HepG2 (cell line): ENCODE measurements around the gene MYLK3. TPM values are rescaled to one million over a fixed set of nuclear protein-coding genes. Genes with fewer than 3 reads are reported as not detected.
A peak's percentile ranks its signal among the peaks of the same experiment; 100 is the strongest.

Source experiments
- AGO2 ChIP-seq: fragments of 200-400 bp; formaldehyde crosslinking; optimal IDR thresholded peaks from 2 replicates; pipeline ENCODE3; 2017; ENCODE audit warnings: mild to moderate bottlenecking, low read depth, low read length, moderate library complexity
- ATF7 ChIP-seq, 2 experiments: fragments of 450-650 bp in 1 of 2; sonication (generic) in 1 of 2; formaldehyde crosslinking in 1 of 2; IDR thresholded peaks; 2 replicates each; pipeline versions ENCODE4 v1.4.0 to v1.6.1; 2016 to 2020; ENCODE audit warnings: antibody characterized with exemption in 1 of 2, mild to moderate bottlenecking in 1 of 2, missing genetic modification reagents in 1 of 2
- CBX2 ChIP-seq, 2 experiments: fragments of 200-600 bp in 1 of 2; sonication (generic); formaldehyde crosslinking in 1 of 2; IDR thresholded peaks; 2 replicates each; pipeline versions ENCODE4 v1.7.0 to v1.8.1; 2018 to 2022; ENCODE audit warnings: low read depth in 2 of 2, low read length in 1 of 2, mild to moderate bottlenecking in 1 of 2, missing genetic modification reagents in 1 of 2
- GABPA ChIP-seq, 2 experiments: IDR thresholded peaks; 2 replicates each; pipeline ENCODE4 v1.6.1; 2011 to 2016; ENCODE audit warnings: low read depth in 2 of 2, low read length in 1 of 2, missing biosample characterization in 1 of 2, missing genetic modification characterization in 1 of 2
- RBM39 ChIP-seq: fragments of 200-400 bp; formaldehyde crosslinking; IDR thresholded peaks from one replicate; pipeline ENCODE4 v1.6.1; 2018; ENCODE audit warnings: antibody characterized with exemption, mild to moderate bottlenecking, low read depth, low read length; ENCODE audit not compliant: poor library complexity, severe bottlenecking
- RFXANK ChIP-seq: IDR thresholded peaks from 2 replicates; pipeline ENCODE4 v1.6.1; 2016
- SMYD3 ChIP-seq: sonication (generic); formaldehyde crosslinking; IDR thresholded peaks from 2 replicates; pipeline ENCODE4 v1.8.1; 2023; ENCODE audit warnings: mild to moderate bottlenecking, missing genetic modification reagents
- ZNF138 ChIP-seq: sonication (generic); formaldehyde crosslinking; IDR thresholded peaks from 2 replicates; pipeline ENCODE4 v1.5.0; 2020; ENCODE audit warnings: mild to moderate bottlenecking, low read depth, missing genetic modification reagents
- ZNF317 ChIP-seq: sonication (generic); formaldehyde crosslinking; IDR thresholded peaks from 2 replicates; pipeline ENCODE4 v1.5.0; 2020; ENCODE audit warnings: mild to moderate bottlenecking, missing genetic modification reagents
- ZNF564 ChIP-seq: sonication (generic); formaldehyde crosslinking; IDR thresholded peaks from 2 replicates; pipeline ENCODE4 v1.8.1; 2023; ENCODE audit warnings: mild to moderate bottlenecking, missing genetic modification reagents
- ZNF747 ChIP-seq: sonication (generic); formaldehyde crosslinking; IDR thresholded peaks from 2 replicates; pipeline ENCODE4 v1.8.1; 2023; ENCODE audit warnings: missing genetic modification reagents, mild to moderate bottlenecking, borderline replicate concordance
- ZNF777 ChIP-seq: sonication (generic); formaldehyde crosslinking; IDR thresholded peaks from 2 replicates; pipeline ENCODE4 v1.4.0; 2020; ENCODE audit warnings: missing genetic modification reagents
- ZSCAN30 ChIP-seq: sonication (generic); formaldehyde crosslinking; IDR thresholded peaks from 2 replicates; pipeline ENCODE4 v1.5.0; 2020; ENCODE audit warnings: mild to moderate bottlenecking, missing genetic modification reagents
- polyA plus RNA-seq, 8 experiments: library from polyadenylated mRNA; depleted of rRNA in 3 of 8; stranded (reverse) in 7 of 8; unstranded in 1 of 8; fragments of >200 nt; fragmentation: Illumina TruSeq in 4 of 8; extraction: Trizol in 4 of 8; gene quantifications; 2 replicates each; pipeline versions ENCODE4 v1.2.1 to v1.2.3, GENCODE V29; 2011 to 2016; ENCODE audit warnings: low read depth in 4 of 8, missing spikeins in 1 of 8, mixed read lengths in 1 of 8; ENCODE audit not compliant: insufficient read depth in 1 of 8
- total RNA-seq, 5 experiments: library from RNA; depleted of rRNA; stranded (reverse); fragments of >200 nt; fragmentation: Illumina TruSeq; extraction: Trizol; gene quantifications; 2 replicates each; pipeline ENCODE4 v1.2.3, GENCODE V29; 2016; ENCODE audit warnings: low read depth in 1 of 5
- TF ChIP-seq, protein P1 (sequence below): sonication (generic); formaldehyde crosslinking; conservative IDR thresholded peaks from 2 replicates; pipeline ENCODE4 v1.5.0; 2020; ENCODE audit warnings: missing genetic modification reagents
- TF ChIP-seq, protein P2 (sequence below): sonication (generic); formaldehyde crosslinking; IDR thresholded peaks from 2 replicates; pipeline ENCODE4 v1.4.0; 2020; ENCODE audit warnings: mild to moderate bottlenecking, missing genetic modification reagents
- TF ChIP-seq, protein P3 (sequence below): sonication (generic); formaldehyde crosslinking; IDR thresholded peaks from 2 replicates; pipeline ENCODE4 v1.4.0; 2020; ENCODE audit warnings: mild to moderate bottlenecking, missing genetic modification reagents, borderline replicate concordance
- TF ChIP-seq, protein P4 (sequence below): sonication (generic); formaldehyde crosslinking; IDR thresholded peaks from 2 replicates; pipeline ENCODE4 v1.5.0; 2020; ENCODE audit warnings: mild to moderate bottlenecking, missing genetic modification reagents
- TF ChIP-seq, protein P5 (sequence below): IDR thresholded peaks from 2 replicates; pipeline ENCODE4 v1.6.1; 2016; ENCODE audit warnings: missing compliant biosample characterization, missing genetic modification reagents, borderline replicate concordance

The MYLK3 gene
- total and polyA plus RNA-seq, 2 of the 13 experiments (the other 11 are each of a cell fraction or from before 2014, with no cell fraction given): 0.04 to 0.18 TPM

DNA sequence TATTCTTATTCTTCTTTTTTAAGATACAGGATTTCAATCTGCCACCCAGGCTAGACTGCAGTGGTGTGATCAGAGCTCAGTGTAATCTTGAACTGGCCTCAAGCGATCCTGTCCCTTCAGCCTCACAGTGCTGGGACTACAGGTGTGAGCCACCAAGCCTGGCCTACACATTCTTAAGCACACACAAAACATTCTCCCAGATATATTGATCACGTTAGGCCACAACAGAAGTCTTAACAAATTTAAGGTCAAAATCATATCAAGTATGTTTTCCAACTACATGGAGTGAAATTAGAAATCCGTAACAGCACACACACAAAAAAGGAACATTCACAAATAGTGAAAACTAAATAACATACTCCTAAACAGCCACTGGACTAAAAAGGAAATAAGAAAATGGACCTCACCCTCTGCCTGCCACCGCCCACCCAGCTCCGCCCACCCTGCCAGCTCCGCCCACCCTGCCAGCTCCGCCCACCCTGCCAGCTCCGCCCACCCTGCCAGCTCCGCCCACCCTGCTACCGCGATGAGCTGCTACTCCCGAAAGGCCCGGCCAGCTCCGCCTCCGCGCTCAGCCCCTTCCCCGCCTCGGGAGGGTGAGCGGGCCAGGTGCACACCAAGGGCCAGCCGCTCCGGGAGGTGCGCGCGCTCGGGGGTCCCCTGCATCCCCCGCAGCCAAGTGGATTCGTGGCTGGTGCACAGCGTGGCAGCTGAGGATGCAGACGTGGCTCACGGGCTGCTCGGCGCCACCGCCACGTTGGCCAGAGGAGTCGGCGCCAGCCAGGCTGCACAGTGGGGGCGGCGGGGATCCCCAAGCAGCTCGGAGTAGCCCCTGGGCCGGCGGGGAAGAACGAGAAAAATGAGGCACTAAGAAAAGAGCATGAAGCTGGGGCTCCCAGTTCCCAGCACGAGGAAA lies 41.6 kb upstream of the MYLK3 start (continued):
- TF ChIP-seq, protein P1, sequence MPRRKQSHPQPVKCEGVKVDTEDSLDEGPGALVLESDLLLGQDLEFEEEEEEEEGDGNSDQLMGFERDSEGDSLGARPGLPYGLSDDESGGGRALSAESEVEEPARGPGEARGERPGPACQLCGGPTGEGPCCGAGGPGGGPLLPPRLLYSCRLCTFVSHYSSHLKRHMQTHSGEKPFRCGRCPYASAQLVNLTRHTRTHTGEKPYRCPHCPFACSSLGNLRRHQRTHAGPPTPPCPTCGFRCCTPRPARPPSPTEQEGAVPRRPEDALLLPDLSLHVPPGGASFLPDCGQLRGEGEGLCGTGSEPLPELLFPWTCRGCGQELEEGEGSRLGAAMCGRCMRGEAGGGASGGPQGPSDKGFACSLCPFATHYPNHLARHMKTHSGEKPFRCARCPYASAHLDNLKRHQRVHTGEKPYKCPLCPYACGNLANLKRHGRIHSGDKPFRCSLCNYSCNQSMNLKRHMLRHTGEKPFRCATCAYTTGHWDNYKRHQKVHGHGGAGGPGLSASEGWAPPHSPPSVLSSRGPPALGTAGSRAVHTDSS (CRISPR knock-in tag): 0 out of 2 replicates have a peak, but pooled peaks have one; percentile 70
- TF ChIP-seq RFXANK (peak; percentile 30; the same call in 1 of the 2 replicates), ATF7 (IDR thresholded peaks at IDR 0.05) (no peak), ATF7 (CRISPR knock-in tag; IDR thresholded peaks at IDR 0.05) (0 out of 2 replicates have a peak, but pooled peaks have one; percentile 33), GABPA (IDR thresholded peaks at IDR 0.05; ENCODE audit: low read depth, low read length) (no peak), GABPA (CRISPR knock-in tag; IDR thresholded peaks at IDR 0.05; ENCODE audit: low read depth) (no peak), ZNF777 (CRISPR knock-in tag) (0 out of 2 replicates have a peak, but pooled peaks have one; percentile 39), ZNF564 (CRISPR knock-in tag) (peak; percentile 69; the same call in 1 of the 2 replicates), AGO2 (peak; percentile 83), SMYD3 (CRISPR knock-in tag) (peak; percentile 46; the same call in 1 of the 2 replicates), CBX2 (IDR thresholded peaks at IDR 0.05; ENCODE audit: low read depth, low read length) (no peak), CBX2 (CRISPR knock-in tag; IDR thresholded peaks at IDR 0.05; ENCODE audit: low read depth) (0 out of 2 replicates have a peak, but pooled peaks have one; percentile 54), RBM39 (peak; percentile 75), ZNF747 (CRISPR knock-in tag) (peak; percentile 85; the same call in 1 of the 2 replicates), ZSCAN30 (CRISPR knock-in tag) (no peak), ZNF138 (CRISPR knock-in tag) (no peak), ZNF317 (CRISPR knock-in tag) (peak; percentile 76)
- TF ChIP-seq, protein P2, sequence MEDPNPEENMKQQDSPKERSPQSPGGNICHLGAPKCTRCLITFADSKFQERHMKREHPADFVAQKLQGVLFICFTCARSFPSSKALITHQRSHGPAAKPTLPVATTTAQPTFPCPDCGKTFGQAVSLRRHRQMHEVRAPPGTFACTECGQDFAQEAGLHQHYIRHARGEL (CRISPR knock-in tag): peak; percentile 76; the same call in 1 of the 2 replicates
- TF ChIP-seq, protein P3, sequence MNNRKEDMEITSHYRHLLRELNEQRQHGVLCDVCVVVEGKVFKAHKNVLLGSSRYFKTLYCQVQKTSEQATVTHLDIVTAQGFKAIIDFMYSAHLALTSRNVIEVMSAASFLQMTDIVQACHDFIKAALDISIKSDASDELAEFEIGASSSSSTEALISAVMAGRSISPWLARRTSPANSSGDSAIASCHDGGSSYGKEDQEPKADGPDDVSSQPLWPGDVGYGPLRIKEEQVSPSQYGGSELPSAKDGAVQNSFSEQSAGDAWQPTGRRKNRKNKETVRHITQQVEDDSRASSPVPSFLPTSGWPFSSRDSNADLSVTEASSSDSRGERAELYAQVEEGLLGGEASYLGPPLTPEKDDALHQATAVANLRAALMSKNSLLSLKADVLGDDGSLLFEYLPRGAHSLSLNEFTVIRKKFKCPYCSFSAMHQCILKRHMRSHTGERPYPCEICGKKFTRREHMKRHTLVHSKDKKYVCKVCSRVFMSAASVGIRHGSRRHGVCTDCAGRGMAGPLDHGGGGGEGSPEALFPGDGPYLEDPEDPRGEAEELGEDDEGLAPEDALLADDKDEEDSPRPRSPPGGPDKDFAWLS (CRISPR knock-in tag): no peak
- TF ChIP-seq, protein P4, sequence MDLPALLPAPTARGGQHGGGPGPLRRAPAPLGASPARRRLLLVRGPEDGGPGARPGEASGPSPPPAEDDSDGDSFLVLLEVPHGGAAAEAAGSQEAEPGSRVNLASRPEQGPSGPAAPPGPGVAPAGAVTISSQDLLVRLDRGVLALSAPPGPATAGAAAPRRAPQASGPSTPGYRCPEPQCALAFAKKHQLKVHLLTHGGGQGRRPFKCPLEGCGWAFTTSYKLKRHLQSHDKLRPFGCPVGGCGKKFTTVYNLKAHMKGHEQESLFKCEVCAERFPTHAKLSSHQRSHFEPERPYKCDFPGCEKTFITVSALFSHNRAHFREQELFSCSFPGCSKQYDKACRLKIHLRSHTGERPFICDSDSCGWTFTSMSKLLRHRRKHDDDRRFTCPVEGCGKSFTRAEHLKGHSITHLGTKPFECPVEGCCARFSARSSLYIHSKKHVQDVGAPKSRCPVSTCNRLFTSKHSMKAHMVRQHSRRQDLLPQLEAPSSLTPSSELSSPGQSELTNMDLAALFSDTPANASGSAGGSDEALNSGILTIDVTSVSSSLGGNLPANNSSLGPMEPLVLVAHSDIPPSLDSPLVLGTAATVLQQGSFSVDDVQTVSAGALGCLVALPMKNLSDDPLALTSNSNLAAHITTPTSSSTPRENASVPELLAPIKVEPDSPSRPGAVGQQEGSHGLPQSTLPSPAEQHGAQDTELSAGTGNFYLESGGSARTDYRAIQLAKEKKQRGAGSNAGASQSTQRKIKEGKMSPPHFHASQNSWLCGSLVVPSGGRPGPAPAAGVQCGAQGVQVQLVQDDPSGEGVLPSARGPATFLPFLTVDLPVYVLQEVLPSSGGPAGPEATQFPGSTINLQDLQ (CRISPR knock-in tag): no peak
- TF ChIP-seq, protein P5, sequence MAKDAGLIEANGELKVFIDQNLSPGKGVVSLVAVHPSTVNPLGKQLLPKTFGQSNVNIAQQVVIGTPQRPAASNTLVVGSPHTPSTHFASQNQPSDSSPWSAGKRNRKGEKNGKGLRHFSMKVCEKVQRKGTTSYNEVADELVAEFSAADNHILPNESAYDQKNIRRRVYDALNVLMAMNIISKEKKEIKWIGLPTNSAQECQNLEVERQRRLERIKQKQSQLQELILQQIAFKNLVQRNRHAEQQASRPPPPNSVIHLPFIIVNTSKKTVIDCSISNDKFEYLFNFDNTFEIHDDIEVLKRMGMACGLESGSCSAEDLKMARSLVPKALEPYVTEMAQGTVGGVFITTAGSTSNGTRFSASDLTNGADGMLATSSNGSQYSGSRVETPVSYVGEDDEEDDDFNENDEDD (CRISPR knock-in tag): peak; percentile 60; the same call in 1 of the 2 replicates
